ENCODE data around the gene EIF1. TPM values are rescaled to one million over a fixed set of nuclear protein-coding genes. Genes with fewer than 3 reads are reported as not detected.

The EIF1 gene
- total RNA-seq, 1 experiment from 2014 or later: 1,082 TPM

DNA sequence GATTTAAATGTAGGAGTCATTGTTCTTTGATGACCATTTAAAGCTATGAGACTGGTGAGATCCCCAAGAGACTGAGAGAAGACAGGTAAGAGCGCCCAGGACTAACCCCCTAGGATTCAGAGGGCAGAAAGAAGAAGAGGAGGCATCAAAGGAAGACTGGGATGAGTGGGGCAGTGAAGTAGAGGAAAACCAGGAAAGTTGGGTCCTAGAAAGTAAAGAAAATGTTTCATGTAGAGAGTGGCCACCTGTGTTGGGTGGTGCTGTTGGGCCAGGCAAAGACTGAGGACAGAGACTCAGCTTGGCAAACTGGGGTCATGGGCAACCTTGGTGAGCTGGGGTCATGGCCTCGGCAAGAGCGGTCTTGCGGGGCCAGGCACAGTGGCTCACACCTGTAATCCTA, 47.1 kb downstream of the EIF1 start:
- H3K27ac ChIP-seq (ENCODE audit: low read depth, low read length): no peak overlapping the region
- no peaks in the 10 kb centered on the region for H4K20me1 ChIP-seq (ENCODE audit: insufficient read depth)
- no peak overlapping the region for H2AFZ ChIP-seq (ENCODE audit: low read depth, low read length, poor library complexity, severe bottlenecking)
- no peaks in the 10 kb centered on the region for H3K9me3 ChIP-seq (ENCODE audit: control insufficient read depth in 1 of 2, insufficient read depth in 1 of 2, low read depth in 1 of 2, low read length in 2 of 2)
- no peak overlapping the region for H3K4me3 ChIP-seq (replicated peaks in 1 of 2; ENCODE audit: low read depth in 1 of 2, low read length in 2 of 2)
- POLR2A ChIA-PET: interaction anchor here (1.2 to 1.9 kb wide), 3 partner anchors 50 to 65 kb away, joined by 3 to 6 read pairs (median 4); partner anchors contain the start of gene JUP
- no peaks in the 10 kb centered on the region for H3K79me2 ChIP-seq (ENCODE audit: insufficient read depth, low read length)
- no peaks in the 10 kb centered on the region for H3K9me2 ChIP-seq (ENCODE audit: insufficient read depth)
- H3K4me1 ChIP-seq (ENCODE audit: control insufficient read depth in 1 of 2, insufficient read depth in 2 of 2, low read length in 2 of 2): peaks cover 21 to 46% of the 10 kb centered on the region in 2 experiments
- TF ChIP-seq POLR2A (IDR thresholded peaks at IDR 0.05; ENCODE audit: borderline replicate concordance, extremely low read depth, insufficient read depth, insufficient read length): no peak
- TF ChIP-seq SIN3A (IDR thresholded peaks at IDR 0.05; ENCODE audit: low read depth): no peak
- TF ChIP-seq, protein P1, sequence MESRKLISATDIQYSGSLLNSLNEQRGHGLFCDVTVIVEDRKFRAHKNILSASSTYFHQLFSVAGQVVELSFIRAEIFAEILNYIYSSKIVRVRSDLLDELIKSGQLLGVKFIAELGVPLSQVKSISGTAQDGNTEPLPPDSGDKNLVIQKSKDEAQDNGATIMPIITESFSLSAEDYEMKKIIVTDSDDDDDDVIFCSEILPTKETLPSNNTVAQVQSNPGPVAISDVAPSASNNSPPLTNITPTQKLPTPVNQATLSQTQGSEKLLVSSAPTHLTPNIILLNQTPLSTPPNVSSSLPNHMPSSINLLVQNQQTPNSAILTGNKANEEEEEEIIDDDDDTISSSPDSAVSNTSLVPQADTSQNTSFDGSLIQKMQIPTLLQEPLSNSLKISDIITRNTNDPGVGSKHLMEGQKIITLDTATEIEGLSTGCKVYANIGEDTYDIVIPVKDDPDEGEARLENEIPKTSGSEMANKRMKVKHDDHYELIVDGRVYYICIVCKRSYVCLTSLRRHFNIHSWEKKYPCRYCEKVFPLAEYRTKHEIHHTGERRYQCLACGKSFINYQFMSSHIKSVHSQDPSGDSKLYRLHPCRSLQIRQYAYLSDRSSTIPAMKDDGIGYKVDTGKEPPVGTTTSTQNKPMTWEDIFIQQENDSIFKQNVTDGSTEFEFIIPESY (IDR thresholded peaks at IDR 0.05; ENCODE audit: extremely low read depth, insufficient replicate concordance, low read length): no peak
- no peak overlapping the region for H3K9ac ChIP-seq (ENCODE audit: low read length)
- DNase-seq (ENCODE audit: low read depth, low spot score) (no peak), ATAC-seq (no peak)
- RAD21 ChIA-PET (ENCODE audit: low non-redundant PET in 1 of 2, low total read pairs in 2 of 2, uncharacterized antibody in 2 of 2, unreplicated experiment in 2 of 2): interaction anchor here in 1 of 2 experiments (0.6 to 0.9 kb wide), 2 partner anchors 65 kb away, joined by 3 to 5 read pairs; no protein-coding TSS in a partner anchor
- no TSS peak for BruUV-seq (replicated peaks)
- H3K36me3 ChIP-seq (ENCODE audit: control insufficient read depth in 1 of 2, insufficient read depth in 2 of 2, low read length in 2 of 2): no peaks in the 10 kb centered on the region
- no peak overlapping the region for H3K4me2 ChIP-seq (ENCODE audit: low read length)
- CTCF ChIA-PET: interaction anchor here (0.8 to 1.1 kb wide), 4 partner anchors 40 to 224 kb away, joined by 3 to 5 read pairs (median 4); partner anchors contain the start of gene JUP
- intact Hi-C loops (cut with micrococcal nuclease): no loop called here
- no peaks in the 10 kb centered on the region for H3K27me3 ChIP-seq (ENCODE audit: insufficient read depth, low read length)

DNA sequence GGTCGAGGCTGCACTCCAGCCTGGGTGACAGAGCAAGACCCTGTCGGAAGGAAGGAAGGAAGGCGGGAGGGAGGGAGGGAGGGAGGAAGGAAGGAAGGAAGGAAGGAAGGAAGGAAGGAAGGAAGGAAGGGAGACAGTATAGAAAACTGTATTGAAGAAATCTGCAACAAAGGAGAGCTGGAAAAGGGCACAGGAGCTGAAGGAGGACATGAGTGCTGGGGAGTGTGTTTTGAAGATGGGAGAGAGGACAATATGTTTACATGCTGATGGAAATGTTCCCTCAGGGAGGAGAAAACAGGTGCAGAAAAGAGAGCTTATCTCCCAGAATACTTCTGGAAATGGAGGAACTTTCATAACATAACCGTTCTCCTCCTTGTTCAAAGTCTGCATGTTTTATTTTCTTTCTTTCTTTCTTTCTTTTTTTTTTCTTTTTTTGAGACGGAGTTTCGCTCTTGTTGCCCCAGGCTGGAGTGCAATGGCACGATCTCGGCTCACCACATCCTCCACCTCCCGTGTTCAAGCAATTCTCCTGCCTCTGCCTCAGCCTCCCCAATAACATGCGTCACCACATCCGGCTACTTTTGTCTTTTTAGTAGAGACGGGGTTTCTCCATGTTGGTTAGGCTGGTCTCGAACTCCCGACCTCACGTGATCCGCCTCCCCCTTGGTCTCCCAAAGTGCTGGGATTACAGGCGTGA, 48.4 kb downstream of the EIF1 start:
- Histone ChIP-seq H3K79me2 (ENCODE audit: insufficient read depth, low read length) (no peaks in the 10 kb centered on the region), H3K27ac (ENCODE audit: low read depth, low read length) (no peak overlapping the region), H3K4me3 (replicated peaks in 1 of 2; ENCODE audit: low read depth in 1 of 2, low read length in 2 of 2) (no peak overlapping the region), H3K36me3 (ENCODE audit: control insufficient read depth in 1 of 2, insufficient read depth in 2 of 2, low read length in 2 of 2) (no peaks in the 10 kb centered on the region), H3K4me2 (ENCODE audit: low read length) (no peak overlapping the region), H3K9ac (ENCODE audit: low read length) (no peak overlapping the region), H3K9me2 (ENCODE audit: insufficient read depth) (no peaks in the 10 kb centered on the region), H3K4me1 (ENCODE audit: control insufficient read depth in 1 of 2, insufficient read depth in 2 of 2, low read length in 2 of 2) (peaks cover 21 to 46% of the 10 kb centered on the region in 2 experiments), H2AFZ (ENCODE audit: low read depth, low read length, poor library complexity, severe bottlenecking) (no peak overlapping the region), H3K27me3 (ENCODE audit: insufficient read depth, low read length) (no peaks in the 10 kb centered on the region), H3K9me3 (ENCODE audit: control insufficient read depth in 1 of 2, insufficient read depth in 1 of 2, low read depth in 1 of 2, low read length in 2 of 2) (no peaks in the 10 kb centered on the region), H4K20me1 (ENCODE audit: insufficient read depth) (no peaks in the 10 kb centered on the region)
- no peak for DNase-seq (ENCODE audit: low read depth, low spot score)
- TF ChIP-seq YY1 (IDR thresholded peaks at IDR 0.05; ENCODE audit: extremely low read depth, insufficient replicate concordance, low read depth, low read length): no peak
- no peak for TF ChIP-seq SIN3A (IDR thresholded peaks at IDR 0.05; ENCODE audit: low read depth)
- TF ChIP-seq, protein P1 (IDR thresholded peaks at IDR 0.05; ENCODE audit: extremely low read depth, insufficient replicate concordance, low read length): no peak
- TF ChIP-seq EZH2 (IDR thresholded peaks at IDR 0.05): no peak
- no TSS peak for BruUV-seq (replicated peaks)
- POLR2A ChIA-PET: interaction anchor here (1.5 to 1.6 kb wide), 2 partner anchors 49 to 63 kb away, joined by 6 to 10 read pairs; partner anchors contain the start of gene JUP
- no peak for ATAC-seq
- RAD21 ChIA-PET (ENCODE audit: low non-redundant PET in 1 of 2, low total read pairs in 2 of 2, uncharacterized antibody in 2 of 2, unreplicated experiment in 2 of 2): interaction anchor here (0.6 to 1.4 kb wide), 9 partner anchors 63 to 383 kb away, joined by 3 to 6 read pairs (median 3); partner anchors contain the start of gene P3H4 (in 1 of the 2)
- intact Hi-C loops (cut with micrococcal nuclease): no loop called here
- CTCF ChIA-PET: interaction anchor here (0.6 to 1.9 kb wide), 13 partner anchors 9 to 229 kb away, joined by 3 to 32 read pairs (median 3); partner anchors contain the start of genes CNP, ODAD4 and P3H4

Measured in HCT116 (cell line).